Measurements from ENCODE around the gene TARBP1. TPM values are rescaled to one million over a fixed set of nuclear protein-coding genes. Genes with fewer than 3 reads are reported as not detected.

Gene TARBP1
- total and polyA plus RNA-seq, 2 of the 13 experiments (the other 11 are each of a cell fraction or from before 2014, with no cell fraction given) = 37.7 to 67.0 TPM

DNA sequence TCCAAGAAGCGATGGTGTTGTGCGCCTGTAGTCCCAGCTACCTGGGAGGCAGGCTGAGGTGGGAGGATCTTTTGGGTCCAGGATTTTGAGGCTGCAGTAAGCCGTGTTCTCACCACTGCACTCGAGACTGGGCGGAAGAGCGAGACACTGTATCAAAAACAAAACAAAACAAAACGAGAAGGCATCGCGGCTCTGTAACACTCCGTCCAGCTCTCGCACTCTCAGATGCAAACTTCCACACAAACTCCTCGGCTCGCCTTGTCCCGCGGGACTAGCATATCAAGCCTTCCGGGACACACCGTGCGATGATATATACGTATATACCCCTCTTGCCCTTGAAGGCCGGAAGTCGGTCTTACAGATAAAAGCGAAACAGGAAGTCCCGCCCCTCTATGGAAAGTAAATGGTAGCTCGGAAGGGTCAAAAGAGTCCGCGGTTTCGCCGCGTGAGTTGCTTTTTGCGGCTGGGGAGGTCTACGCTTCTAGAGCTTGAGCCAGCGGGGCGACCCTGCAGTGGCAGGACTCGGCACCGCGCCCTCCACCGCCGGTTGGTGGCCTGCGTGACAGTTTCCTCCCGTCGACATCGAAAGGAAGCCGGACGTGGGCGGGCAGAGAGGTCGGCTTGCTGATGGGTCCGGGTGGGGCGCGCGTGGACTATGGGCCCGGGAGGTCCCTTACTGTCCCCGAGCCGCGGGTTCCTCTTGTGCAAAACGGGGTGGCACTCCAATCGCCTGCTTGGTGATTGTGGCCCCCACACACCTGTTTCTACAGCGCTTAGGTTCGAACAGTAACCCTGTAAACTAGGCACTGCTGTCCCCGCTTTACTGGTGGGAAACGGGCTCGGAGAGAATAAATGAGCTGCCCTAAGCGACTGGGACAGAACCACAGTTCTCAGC lies 105.7 kb downstream of the TARBP1 start, which contains the start of gene COA6 (continued):
- TF ChIP-seq, protein P1, sequence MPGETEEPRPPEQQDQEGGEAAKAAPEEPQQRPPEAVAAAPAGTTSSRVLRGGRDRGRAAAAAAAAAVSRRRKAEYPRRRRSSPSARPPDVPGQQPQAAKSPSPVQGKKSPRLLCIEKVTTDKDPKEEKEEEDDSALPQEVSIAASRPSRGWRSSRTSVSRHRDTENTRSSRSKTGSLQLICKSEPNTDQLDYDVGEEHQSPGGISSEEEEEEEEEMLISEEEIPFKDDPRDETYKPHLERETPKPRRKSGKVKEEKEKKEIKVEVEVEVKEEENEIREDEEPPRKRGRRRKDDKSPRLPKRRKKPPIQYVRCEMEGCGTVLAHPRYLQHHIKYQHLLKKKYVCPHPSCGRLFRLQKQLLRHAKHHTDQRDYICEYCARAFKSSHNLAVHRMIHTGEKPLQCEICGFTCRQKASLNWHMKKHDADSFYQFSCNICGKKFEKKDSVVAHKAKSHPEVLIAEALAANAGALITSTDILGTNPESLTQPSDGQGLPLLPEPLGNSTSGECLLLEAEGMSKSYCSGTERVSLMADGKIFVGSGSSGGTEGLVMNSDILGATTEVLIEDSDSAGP (CRISPR knock-in tag; IDR thresholded peaks at IDR 0.05; ENCODE audit: borderline replicate concordance) = peak; percentile 96
- peak; percentile 38; the same call in 1 of the 2 replicates for TF ChIP-seq NCOA2 (CRISPR knock-in tag; IDR thresholded peaks at IDR 0.05)
- peak; percentile 82 for TF ChIP-seq ARNTL (CRISPR knock-in tag; IDR thresholded peaks at IDR 0.05)
- TF ChIP-seq, protein P2, sequence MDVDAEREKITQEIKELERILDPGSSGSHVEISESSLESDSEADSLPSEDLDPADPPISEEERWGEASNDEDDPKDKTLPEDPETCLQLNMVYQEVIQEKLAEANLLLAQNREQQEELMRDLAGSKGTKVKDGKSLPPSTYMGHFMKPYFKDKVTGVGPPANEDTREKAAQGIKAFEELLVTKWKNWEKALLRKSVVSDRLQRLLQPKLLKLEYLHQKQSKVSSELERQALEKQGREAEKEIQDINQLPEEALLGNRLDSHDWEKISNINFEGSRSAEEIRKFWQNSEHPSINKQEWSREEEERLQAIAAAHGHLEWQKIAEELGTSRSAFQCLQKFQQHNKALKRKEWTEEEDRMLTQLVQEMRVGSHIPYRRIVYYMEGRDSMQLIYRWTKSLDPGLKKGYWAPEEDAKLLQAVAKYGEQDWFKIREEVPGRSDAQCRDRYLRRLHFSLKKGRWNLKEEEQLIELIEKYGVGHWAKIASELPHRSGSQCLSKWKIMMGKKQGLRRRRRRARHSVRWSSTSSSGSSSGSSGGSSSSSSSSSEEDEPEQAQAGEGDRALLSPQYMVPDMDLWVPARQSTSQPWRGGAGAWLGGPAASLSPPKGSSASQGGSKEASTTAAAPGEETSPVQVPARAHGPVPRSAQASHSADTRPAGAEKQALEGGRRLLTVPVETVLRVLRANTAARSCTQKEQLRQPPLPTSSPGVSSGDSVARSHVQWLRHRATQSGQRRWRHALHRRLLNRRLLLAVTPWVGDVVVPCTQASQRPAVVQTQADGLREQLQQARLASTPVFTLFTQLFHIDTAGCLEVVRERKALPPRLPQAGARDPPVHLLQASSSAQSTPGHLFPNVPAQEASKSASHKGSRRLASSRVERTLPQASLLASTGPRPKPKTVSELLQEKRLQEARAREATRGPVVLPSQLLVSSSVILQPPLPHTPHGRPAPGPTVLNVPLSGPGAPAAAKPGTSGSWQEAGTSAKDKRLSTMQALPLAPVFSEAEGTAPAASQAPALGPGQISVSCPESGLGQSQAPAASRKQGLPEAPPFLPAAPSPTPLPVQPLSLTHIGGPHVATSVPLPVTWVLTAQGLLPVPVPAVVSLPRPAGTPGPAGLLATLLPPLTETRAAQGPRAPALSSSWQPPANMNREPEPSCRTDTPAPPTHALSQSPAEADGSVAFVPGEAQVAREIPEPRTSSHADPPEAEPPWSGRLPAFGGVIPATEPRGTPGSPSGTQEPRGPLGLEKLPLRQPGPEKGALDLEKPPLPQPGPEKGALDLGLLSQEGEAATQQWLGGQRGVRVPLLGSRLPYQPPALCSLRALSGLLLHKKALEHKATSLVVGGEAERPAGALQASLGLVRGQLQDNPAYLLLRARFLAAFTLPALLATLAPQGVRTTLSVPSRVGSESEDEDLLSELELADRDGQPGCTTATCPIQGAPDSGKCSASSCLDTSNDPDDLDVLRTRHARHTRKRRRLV (CRISPR knock-in tag; IDR thresholded peaks at IDR 0.05) = 0 out of 2 replicates have a peak, but pooled peaks have one; percentile 61
- TF ChIP-seq SALL1 (CRISPR knock-in tag; IDR thresholded peaks at IDR 0.05) = peak; percentile 85
- TF ChIP-seq, protein P3, sequence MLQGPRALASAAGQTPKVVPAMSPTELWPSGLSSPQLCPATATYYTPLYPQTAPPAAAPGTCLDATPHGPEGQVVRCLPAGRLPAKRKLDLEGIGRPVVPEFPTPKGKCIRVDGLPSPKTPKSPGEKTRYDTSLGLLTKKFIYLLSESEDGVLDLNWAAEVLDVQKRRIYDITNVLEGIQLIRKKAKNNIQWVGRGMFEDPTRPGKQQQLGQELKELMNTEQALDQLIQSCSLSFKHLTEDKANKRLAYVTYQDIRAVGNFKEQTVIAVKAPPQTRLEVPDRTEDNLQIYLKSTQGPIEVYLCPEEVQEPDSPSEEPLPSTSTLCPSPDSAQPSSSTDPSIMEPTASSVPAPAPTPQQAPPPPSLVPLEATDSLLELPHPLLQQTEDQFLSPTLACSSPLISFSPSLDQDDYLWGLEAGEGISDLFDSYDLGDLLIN (CRISPR knock-in tag; IDR thresholded peaks at IDR 0.05; ENCODE audit: borderline replicate concordance) = no peak
- TF ChIP-seq KLF11 (CRISPR knock-in tag; IDR thresholded peaks at IDR 0.05) = peak; percentile 88; the same call in 1 of the 2 replicates
- TF ChIP-seq, protein P4, sequence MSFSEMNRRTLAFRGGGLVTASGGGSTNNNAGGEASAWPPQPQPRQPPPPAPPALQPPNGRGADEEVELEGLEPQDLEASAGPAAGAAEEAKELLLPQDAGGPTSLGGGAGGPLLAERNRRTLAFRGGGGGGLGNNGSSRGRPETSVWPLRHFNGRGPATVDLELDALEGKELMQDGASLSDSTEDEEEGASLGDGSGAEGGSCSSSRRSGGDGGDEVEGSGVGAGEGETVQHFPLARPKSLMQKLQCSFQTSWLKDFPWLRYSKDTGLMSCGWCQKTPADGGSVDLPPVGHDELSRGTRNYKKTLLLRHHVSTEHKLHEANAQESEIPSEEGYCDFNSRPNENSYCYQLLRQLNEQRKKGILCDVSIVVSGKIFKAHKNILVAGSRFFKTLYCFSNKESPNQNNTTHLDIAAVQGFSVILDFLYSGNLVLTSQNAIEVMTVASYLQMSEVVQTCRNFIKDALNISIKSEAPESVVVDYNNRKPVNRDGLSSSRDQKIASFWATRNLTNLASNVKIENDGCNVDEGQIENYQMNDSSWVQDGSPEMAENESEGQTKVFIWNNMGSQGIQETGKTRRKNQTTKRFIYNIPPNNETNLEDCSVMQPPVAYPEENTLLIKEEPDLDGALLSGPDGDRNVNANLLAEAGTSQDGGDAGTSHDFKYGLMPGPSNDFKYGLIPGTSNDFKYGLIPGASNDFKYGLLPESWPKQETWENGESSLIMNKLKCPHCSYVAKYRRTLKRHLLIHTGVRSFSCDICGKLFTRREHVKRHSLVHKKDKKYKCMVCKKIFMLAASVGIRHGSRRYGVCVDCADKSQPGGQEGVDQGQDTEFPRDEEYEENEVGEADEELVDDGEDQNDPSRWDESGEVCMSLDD (CRISPR knock-in tag; IDR thresholded peaks at IDR 0.05; ENCODE audit: borderline replicate concordance) = peak; percentile 82; the same call in 1 of the 2 replicates
- TF ChIP-seq ZNF343 (CRISPR knock-in tag; IDR thresholded peaks at IDR 0.05) = peak; percentile 71
- TF ChIP-seq, protein P5, sequence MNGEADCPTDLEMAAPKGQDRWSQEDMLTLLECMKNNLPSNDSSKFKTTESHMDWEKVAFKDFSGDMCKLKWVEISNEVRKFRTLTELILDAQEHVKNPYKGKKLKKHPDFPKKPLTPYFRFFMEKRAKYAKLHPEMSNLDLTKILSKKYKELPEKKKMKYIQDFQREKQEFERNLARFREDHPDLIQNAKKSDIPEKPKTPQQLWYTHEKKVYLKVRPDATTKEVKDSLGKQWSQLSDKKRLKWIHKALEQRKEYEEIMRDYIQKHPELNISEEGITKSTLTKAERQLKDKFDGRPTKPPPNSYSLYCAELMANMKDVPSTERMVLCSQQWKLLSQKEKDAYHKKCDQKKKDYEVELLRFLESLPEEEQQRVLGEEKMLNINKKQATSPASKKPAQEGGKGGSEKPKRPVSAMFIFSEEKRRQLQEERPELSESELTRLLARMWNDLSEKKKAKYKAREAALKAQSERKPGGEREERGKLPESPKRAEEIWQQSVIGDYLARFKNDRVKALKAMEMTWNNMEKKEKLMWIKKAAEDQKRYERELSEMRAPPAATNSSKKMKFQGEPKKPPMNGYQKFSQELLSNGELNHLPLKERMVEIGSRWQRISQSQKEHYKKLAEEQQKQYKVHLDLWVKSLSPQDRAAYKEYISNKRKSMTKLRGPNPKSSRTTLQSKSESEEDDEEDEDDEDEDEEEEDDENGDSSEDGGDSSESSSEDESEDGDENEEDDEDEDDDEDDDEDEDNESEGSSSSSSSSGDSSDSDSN (CRISPR knock-in tag; IDR thresholded peaks at IDR 0.05) = peak; percentile 92
- TF ChIP-seq TEAD3 (CRISPR knock-in tag; optimal IDR thresholded peaks at IDR 0.05; ENCODE audit: borderline replicate concordance) = no peak
- peak; percentile 65; the same call in 1 of the 2 replicates for TF ChIP-seq SMYD3 (CRISPR knock-in tag; IDR thresholded peaks at IDR 0.05)
- TF ChIP-seq SOX6 (IDR thresholded peaks at IDR 0.05) = no peak
- TF ChIP-seq SOX6 (CRISPR knock-in tag; IDR thresholded peaks at IDR 0.05) = peak; percentile 80
- TF ChIP-seq RFX5 (IDR thresholded peaks at IDR 0.05; ENCODE audit: low read depth, low read length) = no peak
